NCI-H69 (cell line): ENCODE measurements around the gene PRKAR1B.

Source experiments
- DNase-seq: peaks from one replicate; lab custom pipeline; 2025; lab: John Stamatoyannopoulos, UW

The PRKAR1B gene

GRCh38 chr7:691361-692045, 35.6 kb downstream of the PRKAR1B start:
- no peak for DNase-seq

- no peak for DNase-seq
Observed at GRCh38 chr7:690478-691360, 36.4 kb downstream of the PRKAR1B start.

- no peak for DNase-seq
Observed at GRCh38 chr7:685540-685939, 41.5 kb downstream of the PRKAR1B start.

- no peak for DNase-seq
Observed at GRCh38 chr7:684416-684815, 42.7 kb downstream of the PRKAR1B start.

- no peak for DNase-seq
Observed at GRCh38 chr7:683526-684205, 43.4 kb downstream of the PRKAR1B start.

GRCh38 chr7:682810-683209, 44.3 kb downstream of the PRKAR1B start:
- DNase-seq: no peak

GRCh38 chr7:681551-682307, 45.4 kb downstream of the PRKAR1B start:
- DNase-seq: no peak

- no peak for DNase-seq
Observed at GRCh38 chr7:680411-681127, 46.5 kb downstream of the PRKAR1B start.

GRCh38 chr7:676972-677385, 50.1 kb downstream of the PRKAR1B start:
- DNase-seq: no peak

GRCh38 chr7:676246-676971, 50.7 kb downstream of the PRKAR1B start:
- no peak for DNase-seq

GRCh38 chr7:674454-675410, 52.3 kb downstream of the PRKAR1B start:
- DNase-seq: no peak

GRCh38 chr7:673681-674453, 53.2 kb downstream of the PRKAR1B start:
- DNase-seq: no peak

- no peak for DNase-seq
Observed at GRCh38 chr7:672891-673290, 54.2 kb downstream of the PRKAR1B start.

- DNase-seq: no peak
Observed at GRCh38 chr7:671415-672042, 55.6 kb downstream of the PRKAR1B start.

- no peak for DNase-seq
Observed at GRCh38 chr7:670501-671390, 56.3 kb downstream of the PRKAR1B start.

GRCh38 chr7:668958-669357, 58.1 kb downstream of the PRKAR1B start:
- no peak for DNase-seq
